HG03097 (cell line): ENCODE results near the gene SLC5A6.
"Not testable (repeated sequence)": the region's sequence is repeated elsewhere in the genome, so short reads cannot be mapped to it uniquely, and the experiment has no call there.

Experiments used
- ATAC-seq: cut with Tn5 transposase; IDR thresholded peaks from one replicate; pipeline ENCODE4 v1.9.1; 2021; ENCODE audit not compliant: unreplicated experiment, low FRiP score

SLC5A6 gene

DNA sequence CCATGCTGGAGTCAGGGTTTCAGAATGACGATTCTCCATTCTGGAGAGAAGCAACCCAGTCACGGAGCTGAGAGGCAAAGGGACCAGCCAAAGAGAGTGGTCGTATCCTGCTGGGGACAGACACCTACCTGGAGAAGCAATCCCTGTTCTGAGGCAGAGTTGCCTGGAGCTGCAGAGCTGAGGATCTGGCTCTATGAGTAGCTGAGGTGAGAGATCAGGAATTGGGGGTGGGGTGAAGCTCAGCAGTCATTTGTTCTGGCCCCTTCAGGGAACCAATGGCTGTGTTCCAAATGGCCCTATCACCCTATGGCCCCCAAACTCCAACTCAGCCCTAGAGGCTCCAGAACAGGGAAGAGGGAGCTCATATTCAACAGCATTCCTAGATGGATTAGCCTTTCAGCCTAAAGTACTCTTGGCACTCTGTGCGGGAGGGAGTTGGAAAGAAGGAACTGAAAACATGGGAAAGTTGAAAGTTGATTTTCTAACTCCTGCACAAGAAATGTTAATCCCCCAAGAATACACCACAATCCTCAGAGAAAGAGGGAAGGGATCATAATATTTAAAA, 3.5 kb downstream of the SLC5A6 start:
- no peak for ATAC-seq

DNA sequence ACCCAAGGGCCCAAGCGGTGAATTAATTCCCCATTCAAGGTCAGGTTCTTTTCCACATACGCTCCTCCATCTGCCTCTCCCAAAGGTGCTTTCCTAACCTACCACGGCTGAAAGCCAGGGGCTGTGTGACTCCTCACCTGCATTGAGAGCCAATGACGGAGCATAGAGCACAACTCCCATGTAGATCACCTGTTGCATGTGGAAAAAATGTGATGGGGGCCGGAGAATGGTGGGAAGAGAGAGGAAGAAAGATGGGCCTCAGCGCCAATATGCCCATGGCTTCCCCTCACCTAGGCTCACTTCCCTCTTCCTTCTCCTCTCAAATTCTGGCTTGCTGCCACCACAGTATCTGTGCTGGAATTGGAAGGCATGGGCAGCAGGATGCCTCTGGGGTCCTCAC, 5.7 kb downstream of the SLC5A6 start:
- no peak for ATAC-seq

- ATAC-seq, result no peak
Measured at GRCh38 chr2:27205206-27205605, 6.9 kb downstream of the SLC5A6 start.

DNA sequence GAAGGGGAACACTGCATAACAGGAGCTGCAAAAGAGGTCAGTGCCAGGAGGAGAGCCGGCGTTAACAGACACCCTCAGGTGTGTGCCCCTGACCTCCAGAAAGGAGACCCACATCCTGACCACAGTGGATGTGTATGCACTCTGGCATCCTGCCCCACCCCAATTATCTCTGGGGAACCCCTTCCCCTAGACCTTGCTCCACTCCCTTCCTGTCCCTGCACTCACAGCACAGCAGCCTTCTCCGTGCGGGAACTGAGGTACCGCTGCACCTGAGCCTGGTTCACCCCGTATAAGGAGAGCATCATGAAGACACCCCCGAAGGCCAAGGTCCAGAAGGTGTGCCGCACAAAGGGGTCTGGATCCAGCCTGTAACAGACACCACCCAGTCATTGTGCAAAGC, 7.5 kb downstream of the SLC5A6 start:
- ATAC-seq, result no peak

DNA sequence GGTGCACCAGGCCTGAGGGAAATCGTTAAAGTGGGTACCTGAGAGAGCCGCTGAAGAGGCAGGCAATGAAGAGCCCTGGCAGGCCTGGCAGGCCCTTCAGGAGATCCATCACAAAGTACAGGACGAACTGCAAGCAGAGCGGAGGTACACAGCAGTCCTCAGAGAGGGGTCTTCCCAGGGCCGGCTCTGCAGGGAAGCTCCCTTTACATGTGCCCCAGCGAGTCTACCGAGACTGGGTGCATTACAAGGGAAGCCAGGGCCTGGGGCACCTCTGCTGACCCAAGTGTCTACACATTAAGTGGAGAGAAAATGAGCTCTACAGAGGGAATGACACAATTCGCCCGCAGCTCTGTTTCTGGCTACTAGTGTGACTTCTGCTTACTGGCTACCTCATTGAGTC, 8.3 kb downstream of the SLC5A6 start:
- ATAC-seq, result no peak

DNA sequence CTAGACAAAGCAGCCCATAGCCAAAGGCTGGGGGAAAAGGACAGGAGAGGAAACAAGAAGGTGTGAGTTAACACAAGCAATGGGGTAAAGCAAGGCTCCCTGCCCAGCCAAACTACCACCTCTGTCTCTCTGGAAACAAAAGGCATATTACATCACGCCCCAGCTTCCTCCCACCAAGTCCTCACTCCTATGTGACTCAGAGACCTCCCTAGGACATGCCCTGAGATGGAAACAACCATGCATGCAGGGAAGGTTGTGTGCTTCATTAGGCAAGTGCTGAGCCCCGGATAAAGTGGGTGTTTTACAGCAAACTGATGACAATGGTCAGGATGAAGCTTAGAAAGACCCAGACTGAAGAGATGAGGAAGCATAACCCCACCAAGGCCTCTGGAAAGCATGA, 9.2 kb downstream of the SLC5A6 start:
- ATAC-seq, result no peak

- ATAC-seq, result no peak
Measured at GRCh38 chr2:27201675-27202074, 10.4 kb downstream of the SLC5A6 start.

- ATAC-seq, result no peak
Measured at GRCh38 chr2:27199241-27199640, 12.8 kb downstream of the SLC5A6 start.

- ATAC-seq, result no peak
Measured at GRCh38 chr2:27198627-27199026, 13.4 kb downstream of the SLC5A6 start.

- not testable (repeated sequence) for ATAC-seq
Measured at GRCh38 chr2:27198068-27198467, 14.0 kb downstream of the SLC5A6 start.

GRCh38 chr2:27195799-27196198, 16.3 kb downstream of the SLC5A6 start:
- not testable (repeated sequence) for ATAC-seq

DNA sequence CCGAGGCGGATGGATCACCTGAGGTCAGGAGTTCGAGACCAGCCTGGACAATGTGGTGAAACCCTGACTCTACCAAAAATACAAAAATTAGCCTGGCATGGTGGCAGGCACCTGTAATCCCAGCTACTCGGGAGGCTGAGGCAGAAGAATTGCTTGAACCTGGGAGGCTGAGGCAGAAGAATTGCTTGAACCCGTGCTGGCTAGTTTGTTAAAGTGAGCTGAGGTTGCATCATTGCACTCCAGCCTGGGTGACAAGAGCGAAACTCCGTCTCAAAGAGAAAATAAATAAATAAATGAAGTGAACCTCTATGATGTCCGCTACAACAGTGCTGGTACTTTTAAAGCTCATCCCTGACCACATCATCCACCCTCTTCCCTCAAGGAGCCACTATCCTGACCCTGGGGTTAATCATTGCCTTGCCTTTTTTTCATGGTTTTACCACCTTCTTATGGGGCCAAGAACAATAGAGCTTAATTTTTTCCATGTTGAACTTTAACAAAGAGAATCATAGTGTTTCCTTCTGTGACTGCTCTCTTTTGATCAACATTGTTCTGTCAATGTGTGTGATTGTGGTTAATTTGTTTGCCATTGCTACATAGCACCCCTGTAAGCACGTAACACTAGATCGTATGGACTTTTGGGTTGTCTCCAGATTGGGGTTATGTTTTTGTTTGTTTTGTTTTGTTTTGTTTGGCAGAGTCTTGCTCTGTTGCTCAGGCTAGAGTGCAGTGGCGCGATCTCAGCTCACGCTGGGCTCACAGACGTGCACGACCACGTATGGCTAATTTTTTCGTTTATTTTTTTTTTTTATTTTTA, 17.3 kb downstream of the SLC5A6 start:
- ATAC-seq, result no peak

- no peak for ATAC-seq
Measured at GRCh38 chr2:27191070-27191829, 20.8 kb downstream of the SLC5A6 start.

- no peak for ATAC-seq
Measured at GRCh38 chr2:27189989-27190388, 22.1 kb downstream of the SLC5A6 start.

DNA sequence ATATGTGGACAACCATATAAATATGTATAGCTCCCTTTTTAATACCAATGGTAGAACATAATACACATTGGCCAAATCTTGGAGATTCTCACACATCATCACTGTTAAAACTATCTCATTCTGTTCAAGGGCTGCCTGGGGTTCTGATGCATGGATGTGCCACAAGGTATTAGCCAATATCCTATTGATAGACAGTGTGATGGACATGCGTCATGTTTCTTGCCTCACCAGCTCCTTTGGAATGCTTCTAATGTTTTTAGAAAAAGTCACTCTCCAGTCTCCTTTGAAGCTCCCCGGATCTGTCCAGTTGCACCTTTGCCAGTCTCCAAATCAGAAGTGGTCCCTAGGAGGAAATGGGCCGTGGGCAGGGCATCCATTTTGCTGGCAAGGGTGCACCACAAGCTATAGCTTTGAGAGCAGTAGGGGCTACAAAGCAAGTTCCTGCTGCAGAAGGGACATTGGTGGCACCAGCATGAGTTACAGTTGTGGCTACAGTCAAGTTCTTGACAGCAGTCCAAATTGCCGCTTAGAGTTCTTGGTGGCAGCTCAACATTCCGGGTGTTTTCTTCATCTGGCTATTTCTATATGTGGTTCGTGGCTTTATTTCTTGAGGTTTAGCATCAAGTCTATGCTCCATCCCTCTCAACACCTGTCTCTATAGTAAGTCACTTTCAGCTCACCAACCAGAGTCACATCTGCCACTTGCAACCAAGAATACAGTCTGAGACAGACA, 25.3 kb downstream of the SLC5A6 start:
- no peak for ATAC-seq

DNA sequence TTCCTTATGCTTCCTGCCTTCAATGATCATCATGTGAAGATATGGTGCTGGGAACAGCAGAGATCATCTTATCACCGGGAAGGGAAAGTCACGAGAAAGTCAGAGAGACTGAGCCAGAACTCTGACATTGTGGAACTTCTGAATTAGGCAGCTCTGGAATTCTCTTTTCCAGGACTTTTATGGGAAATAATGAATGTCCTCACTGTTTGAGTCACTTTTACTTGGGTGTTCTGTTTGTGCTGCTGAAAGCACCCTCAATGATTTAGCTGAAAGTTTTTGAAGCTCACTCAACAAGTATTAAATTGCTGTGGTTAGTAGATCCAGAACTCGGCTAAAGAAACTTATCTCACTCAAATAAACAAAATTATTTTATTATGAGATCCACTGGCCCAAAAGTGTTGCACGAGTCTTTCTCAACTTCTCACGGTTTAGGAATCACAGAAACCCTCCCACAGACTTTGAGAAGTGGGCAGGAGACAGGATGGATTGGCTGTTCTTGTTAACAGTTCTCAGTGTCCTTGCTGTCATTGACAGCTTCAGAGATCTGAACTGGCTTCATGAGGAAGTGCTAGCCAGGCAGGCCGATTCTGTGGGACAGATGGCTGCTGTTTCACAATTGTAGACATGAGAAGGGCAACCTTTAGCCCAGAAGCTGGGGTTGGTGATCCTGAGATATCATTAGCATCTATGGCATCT, 26.6 kb downstream of the SLC5A6 start:
- ATAC-seq, result no peak

GRCh38 chr2:27184115-27184514, 28.0 kb downstream of the SLC5A6 start:
- ATAC-seq, result no peak

DNA sequence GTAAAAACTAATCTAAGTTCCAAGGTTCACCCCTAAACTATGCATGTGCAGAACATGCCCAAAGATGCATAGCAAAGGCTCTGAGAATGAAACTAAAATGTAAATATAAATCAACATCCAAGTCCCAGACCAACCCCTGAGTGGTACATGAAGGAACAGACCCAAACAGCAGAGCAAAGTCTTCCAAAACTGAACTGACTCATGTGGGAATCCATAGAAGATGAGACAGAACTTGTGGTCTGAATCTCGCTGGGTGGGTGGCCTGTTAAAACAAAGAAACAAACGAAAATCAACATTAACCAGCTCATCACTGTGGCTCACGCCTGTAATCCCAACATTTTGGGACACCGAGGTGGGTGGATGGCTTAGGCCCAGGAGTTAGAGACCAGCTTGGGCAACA, 29.7 kb downstream of the SLC5A6 start:
- ATAC-seq, result no peak

DNA sequence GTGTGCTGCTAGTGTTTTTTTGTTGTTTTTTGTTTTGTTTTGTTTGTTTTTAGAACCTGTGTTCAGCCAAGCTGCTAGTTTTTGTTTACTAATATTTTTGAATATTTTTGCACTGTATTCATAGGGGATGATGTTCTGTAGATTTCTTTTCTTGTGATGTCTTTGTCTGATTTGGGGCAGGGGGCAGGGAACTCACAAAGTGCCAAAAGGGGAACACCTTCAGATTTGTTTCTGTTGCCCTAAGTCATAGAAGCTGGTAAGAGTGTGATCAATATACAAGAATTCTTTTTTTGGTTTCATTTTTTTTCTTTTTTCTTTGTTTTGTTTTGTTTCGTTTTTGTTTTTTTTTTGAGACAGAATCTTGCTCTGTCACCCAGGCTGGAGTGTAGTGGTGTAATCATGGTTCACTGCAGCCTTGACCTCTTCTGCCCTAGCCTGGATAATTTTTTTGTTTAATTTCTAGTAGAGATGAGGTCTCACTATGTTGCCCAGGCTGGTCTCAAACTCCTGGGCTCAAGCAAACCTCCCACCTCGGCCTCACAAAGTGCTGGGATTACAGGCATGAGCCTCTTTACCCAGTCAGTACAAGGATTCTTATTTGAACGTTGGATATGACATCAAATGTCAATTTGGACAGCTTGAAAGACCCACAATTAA, 32.6 kb downstream of the SLC5A6 start:
- ATAC-seq, result no peak

DNA sequence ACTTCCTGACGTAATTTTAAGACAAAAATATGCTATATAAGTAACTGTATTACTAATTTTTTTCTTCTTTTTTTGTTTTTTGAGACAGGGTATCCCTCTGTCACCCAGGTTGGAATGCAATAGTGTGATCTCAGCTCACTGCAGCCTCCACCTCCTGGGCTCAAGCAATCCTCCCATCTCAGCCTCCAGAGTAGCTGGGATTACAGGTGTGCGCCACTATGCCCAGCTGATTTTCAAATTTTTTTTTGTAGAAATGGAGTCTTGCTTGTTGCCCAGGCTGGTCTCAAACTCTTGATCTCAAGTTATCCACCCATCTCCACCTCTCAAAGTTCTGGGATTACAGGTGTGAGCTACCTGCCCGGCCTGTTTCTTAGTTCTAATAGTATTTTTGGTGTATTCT, 33.6 kb downstream of the SLC5A6 start:
- ATAC-seq, result no peak
